Esophagus squamous epithelium (tissue), 4 donors: ENCODE results near the gene NMUR1.

Experiments used
- CTCF ChIP-seq, 6 experiments: fragments of 450-650 bp in 4 of 6; fragments of 200-600 bp in 2 of 6; sonication (generic) in 2 of 6; IDR thresholded peaks; one replicate each; pipeline ENCODE4 v1.5.1; 2016 to 2019; ENCODE audit warnings: antibody characterized with exemption in 6 of 6, mild to moderate bottlenecking in 4 of 6, moderate library complexity in 4 of 6
- POLR2A ChIP-seq, 4 donors: fragments of 450-650 bp; IDR thresholded peaks; one replicate each; pipeline ENCODE4 v1.6.1; 2017; ENCODE audit warnings: antibody characterized with exemption in 4 of 4, mild to moderate bottlenecking in 4 of 4, moderate library complexity in 3 of 4

- no peak for TF ChIP-seq POLR2A (IDR thresholded peaks at IDR 0.05)
- TF ChIP-seq CTCF (IDR thresholded peaks at IDR 0.05) = no peak
Measured at GRCh38 chr2:231535961-231536360, 5.7 kb upstream of the NMUR1 start.
